Neural progenitor cell (in vitro differentiated cells): Measurements from ENCODE around the gene PRTFDC1.

Experiments
- CTCF ChIP-seq: fragments of 200-600 bp; sonication (generic); IDR thresholded peaks from 2 replicates; pipeline ENCODE4 v1.5.1; 2017; ENCODE audit warnings: antibody characterized with exemption, mild to moderate bottlenecking
- EZH2 ChIP-seq: fragments of 200-600 bp; sonication (generic); IDR thresholded peaks from 2 replicates; pipeline ENCODE4 v1.6.1; 2017; ENCODE audit warnings: antibody characterized with exemption, mild to moderate bottlenecking, moderate library complexity

- no peak for TF ChIP-seq CTCF
- no peak for TF ChIP-seq EZH2
Measured at GRCh38 chr10:24813856-24814255, 138.6 kb downstream of the PRTFDC1 start.
